ENCODE data around the gene IGFBPL1. TPM values are rescaled to one million over a fixed set of nuclear protein-coding genes. Genes with fewer than 3 reads are reported as not detected.

IGFBPL1 gene
- total and polyA plus RNA-seq, 2 of the 13 experiments (the other 11 are each of a cell fraction or from before 2014, with no cell fraction given): 0.24 TPM; not detected in 1

DNA sequence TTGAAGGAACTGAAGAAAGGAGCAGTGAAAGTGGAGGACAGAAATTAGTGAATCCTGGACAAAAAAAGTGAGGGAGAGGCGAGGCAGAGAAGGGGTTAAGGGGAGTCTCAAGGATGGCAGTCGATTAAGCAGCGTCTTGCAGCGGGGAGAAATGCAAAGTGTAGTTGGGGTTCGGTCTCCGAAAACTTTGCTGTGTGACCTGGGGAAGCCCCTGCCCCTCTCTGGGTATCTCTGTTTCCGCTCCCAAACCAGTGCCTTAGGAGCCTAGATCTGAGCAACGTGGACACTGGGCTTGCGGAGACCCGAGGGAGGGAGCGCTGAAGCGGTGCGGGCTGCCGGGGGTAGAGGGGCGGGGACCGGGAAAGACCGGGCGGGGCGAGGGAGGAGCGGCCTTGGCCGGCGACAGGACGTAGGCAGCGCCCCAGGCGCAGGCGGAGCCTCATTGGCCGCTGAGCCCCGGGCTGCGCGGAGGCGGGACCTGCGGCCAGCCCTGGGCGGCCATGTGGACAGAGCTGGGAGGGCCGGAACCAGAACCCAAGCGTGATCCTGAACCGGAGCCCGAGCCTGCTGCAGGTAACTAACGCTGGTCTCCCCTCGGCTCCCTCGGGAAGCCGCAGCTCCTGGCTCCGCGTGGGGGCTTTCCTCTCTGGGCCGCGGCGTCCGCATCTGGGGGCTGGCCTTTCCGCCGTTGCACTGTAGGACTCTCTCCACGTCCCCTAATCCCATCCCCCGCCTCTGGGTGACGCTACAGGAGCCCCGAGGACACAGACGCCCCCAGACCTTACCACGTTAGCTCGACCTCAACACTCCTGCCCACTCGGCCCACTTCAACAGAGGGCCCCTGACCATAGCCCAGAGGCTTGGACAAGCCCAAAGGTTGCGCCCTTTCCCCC, 31.8 kb downstream of the IGFBPL1 start, which contains the start of gene ALDH1B1 (continued):
- TF ChIP-seq YEATS4 (CRISPR knock-in tag; IDR thresholded peaks at IDR 0.05; ENCODE audit: borderline replicate concordance) (peak; percentile 87; the same call in 1 of the 2 replicates), HHEX (CRISPR knock-in tag; IDR thresholded peaks at IDR 0.05) (no peak), TBX3 (IDR thresholded peaks at IDR 0.05; ENCODE audit: borderline replicate concordance) (no peak), ZNF20 (CRISPR knock-in tag; IDR thresholded peaks at IDR 0.05) (no peak), RBAK (CRISPR knock-in tag; IDR thresholded peaks at IDR 0.05) (no peak), NR2C2 (CRISPR knock-in tag; IDR thresholded peaks at IDR 0.05; ENCODE audit: borderline replicate concordance) (peak; percentile 47), PITX1 (CRISPR knock-in tag; IDR thresholded peaks at IDR 0.05) (peak; percentile 70), SSRP1 (CRISPR knock-in tag; IDR thresholded peaks at IDR 0.05) (no peak), ZFP82 (CRISPR knock-in tag; IDR thresholded peaks at IDR 0.05; ENCODE audit: borderline replicate concordance) (no peak), ZC3H4 (CRISPR knock-in tag; IDR thresholded peaks at IDR 0.05; ENCODE audit: borderline replicate concordance) (no peak), RBM22 (optimal IDR thresholded peaks at IDR 0.05; ENCODE audit: low read length) (no peak)
- TF ChIP-seq, protein P1, sequence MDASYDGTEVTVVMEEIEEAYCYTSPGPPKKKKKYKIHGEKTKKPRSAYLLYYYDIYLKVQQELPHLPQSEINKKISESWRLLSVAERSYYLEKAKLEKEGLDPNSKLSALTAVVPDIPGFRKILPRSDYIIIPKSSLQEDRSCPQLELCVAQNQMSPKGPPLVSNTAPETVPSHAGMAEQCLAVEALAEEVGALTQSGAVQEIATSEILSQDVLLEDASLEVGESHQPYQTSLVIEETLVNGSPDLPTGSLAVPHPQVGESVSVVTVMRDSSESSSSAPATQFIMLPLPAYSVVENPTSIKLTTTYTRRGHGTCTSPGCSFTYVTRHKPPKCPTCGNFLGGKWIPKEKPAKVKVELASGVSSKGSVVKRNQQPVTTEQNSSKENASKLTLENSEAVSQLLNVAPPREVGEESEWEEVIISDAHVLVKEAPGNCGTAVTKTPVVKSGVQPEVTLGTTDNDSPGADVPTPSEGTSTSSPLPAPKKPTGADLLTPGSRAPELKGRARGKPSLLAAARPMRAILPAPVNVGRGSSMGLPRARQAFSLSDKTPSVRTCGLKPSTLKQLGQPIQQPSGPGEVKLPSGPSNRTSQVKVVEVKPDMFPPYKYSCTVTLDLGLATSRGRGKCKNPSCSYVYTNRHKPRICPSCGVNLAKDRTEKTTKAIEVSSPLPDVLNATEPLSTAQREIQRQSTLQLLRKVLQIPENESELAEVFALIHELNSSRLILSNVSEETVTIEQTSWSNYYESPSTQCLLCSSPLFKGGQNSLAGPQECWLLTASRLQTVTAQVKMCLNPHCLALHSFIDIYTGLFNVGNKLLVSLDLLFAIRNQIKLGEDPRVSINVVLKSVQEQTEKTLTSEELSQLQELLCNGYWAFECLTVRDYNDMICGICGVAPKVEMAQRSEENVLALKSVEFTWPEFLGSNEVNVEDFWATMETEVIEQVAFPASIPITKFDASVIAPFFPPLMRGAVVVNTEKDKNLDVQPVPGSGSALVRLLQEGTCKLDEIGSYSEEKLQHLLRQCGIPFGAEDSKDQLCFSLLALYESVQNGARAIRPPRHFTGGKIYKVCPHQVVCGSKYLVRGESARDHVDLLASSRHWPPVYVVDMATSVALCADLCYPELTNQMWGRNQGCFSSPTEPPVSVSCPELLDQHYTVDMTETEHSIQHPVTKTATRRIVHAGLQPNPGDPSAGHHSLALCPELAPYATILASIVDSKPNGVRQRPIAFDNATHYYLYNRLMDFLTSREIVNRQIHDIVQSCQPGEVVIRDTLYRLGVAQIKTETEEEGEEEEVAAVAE (CRISPR knock-in tag; IDR thresholded peaks at IDR 0.05; ENCODE audit: borderline replicate concordance): no peak
- TF ChIP-seq, protein P2, sequence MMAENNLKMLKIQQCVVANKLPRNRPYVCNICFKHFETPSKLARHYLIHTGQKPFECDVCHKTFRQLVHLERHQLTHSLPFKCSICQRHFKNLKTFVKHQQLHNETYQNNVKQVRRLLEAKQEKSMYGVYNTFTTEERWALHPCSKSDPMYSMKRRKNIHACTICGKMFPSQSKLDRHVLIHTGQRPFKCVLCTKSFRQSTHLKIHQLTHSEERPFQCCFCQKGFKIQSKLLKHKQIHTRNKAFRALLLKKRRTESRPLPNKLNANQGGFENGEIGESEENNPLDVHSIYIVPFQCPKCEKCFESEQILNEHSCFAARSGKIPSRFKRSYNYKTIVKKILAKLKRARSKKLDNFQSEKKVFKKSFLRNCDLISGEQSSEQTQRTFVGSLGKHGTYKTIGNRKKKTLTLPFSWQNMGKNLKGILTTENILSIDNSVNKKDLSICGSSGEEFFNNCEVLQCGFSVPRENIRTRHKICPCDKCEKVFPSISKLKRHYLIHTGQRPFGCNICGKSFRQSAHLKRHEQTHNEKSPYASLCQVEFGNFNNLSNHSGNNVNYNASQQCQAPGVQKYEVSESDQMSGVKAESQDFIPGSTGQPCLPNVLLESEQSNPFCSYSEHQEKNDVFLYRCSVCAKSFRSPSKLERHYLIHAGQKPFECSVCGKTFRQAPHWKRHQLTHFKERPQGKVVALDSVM (CRISPR knock-in tag; IDR thresholded peaks at IDR 0.05): peak; percentile 51
- TF ChIP-seq, protein P3, sequence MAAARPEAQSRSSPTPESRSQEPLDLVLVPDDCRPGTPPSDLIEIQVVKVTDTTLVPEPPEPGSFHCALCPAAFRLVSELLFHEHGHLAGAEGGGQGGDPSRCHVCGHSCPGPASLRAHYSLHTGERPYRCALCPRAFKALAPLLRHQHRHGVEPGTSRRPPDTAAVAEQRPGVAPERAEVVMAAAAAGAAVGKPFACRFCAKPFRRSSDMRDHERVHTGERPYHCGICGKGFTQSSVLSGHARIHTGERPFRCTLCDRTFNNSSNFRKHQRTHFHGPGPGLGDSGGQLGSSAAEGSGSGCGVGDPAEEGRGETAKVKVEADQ (CRISPR knock-in tag; IDR thresholded peaks at IDR 0.05; ENCODE audit: borderline replicate concordance): no peak; the same call in 1 of the 2 replicates
- TF ChIP-seq, protein P4, sequence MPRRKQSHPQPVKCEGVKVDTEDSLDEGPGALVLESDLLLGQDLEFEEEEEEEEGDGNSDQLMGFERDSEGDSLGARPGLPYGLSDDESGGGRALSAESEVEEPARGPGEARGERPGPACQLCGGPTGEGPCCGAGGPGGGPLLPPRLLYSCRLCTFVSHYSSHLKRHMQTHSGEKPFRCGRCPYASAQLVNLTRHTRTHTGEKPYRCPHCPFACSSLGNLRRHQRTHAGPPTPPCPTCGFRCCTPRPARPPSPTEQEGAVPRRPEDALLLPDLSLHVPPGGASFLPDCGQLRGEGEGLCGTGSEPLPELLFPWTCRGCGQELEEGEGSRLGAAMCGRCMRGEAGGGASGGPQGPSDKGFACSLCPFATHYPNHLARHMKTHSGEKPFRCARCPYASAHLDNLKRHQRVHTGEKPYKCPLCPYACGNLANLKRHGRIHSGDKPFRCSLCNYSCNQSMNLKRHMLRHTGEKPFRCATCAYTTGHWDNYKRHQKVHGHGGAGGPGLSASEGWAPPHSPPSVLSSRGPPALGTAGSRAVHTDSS (CRISPR knock-in tag; conservative IDR thresholded peaks at IDR 0.05): 0 out of 2 replicates have a peak, but pooled peaks have one; percentile 45
- TF ChIP-seq, protein P5, sequence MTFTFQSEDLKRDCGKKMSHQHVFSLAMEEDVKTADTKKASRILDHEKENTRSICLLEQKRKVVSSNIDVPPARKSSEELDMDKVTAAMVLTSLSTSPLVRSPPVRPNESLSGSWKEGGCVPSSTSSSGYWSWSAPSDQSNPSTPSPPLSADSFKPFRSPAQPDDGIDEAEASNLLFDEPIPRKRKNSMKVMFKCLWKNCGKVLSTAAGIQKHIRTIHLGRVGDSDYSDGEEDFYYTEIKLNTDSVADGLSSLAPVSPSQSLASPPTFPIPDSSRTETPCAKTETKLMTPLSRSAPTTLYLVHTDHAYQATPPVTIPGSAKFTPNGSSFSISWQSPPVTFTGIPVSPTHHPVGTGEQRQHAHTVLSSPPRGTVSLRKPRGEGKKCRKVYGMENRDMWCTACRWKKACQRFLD (CRISPR knock-in tag; IDR thresholded peaks at IDR 0.05; ENCODE audit: borderline replicate concordance): peak; percentile 72; the same call in 1 of the 2 replicates

Data from HepG2 (cell line).